ENCODE measurements around the gene MLH1.

Gene MLH1

GRCh38 chr3:37099469-37099868 lies 106.2 kb downstream of the MLH1 start:
- Mint-ChIP-seq H3K4me1 (ENCODE audit: low read depth) (no peaks in the 10 kb centered on the region), H3K36me3 (ENCODE audit: low read depth) (no peaks in the 10 kb centered on the region), H3K9me3 (no peaks in the 10 kb centered on the region), H3K27me3 (ENCODE audit: low read depth) (no peaks in the 10 kb centered on the region), H3K27ac (no peak overlapping the region), H3K4me3 (no peak overlapping the region)
- no peak for DNase-seq (ENCODE audit: low spot score)

- no peak overlapping the region for H3K27ac Mint-ChIP-seq
- no peaks in the 10 kb centered on the region for H3K27me3 Mint-ChIP-seq (ENCODE audit: low read depth)
- H3K4me1 Mint-ChIP-seq (ENCODE audit: low read depth), result no peaks in the 10 kb centered on the region
- no peak for DNase-seq (ENCODE audit: low spot score)
- no peaks in the 10 kb centered on the region for H3K36me3 Mint-ChIP-seq (ENCODE audit: low read depth)
- no peaks in the 10 kb centered on the region for H3K9me3 Mint-ChIP-seq
- no peak overlapping the region for H3K4me3 Mint-ChIP-seq
Observed at GRCh38 chr3:37100411-37100810, 107.1 kb downstream of the MLH1 start.

Measured in T-helper 2 cell treated with Interferon-gamma antibody and Interleukin-4, amounts not matched to agents 5 μg/mL and 100 μg/mL, for 36 hours (primary cell).